Neutrophil (primary cell): ENCODE data around the gene OR56B1.

ENCODE experiments used
- H3K27ac ChIP-seq: fragments of 200-600 bp; sonication (generic); 2 replicates; pipeline ENCODE4 v1.5.1; 2016; ENCODE audit warnings: mild to moderate bottlenecking, moderate library complexity
- H3K27me3 ChIP-seq: fragments of 200-600 bp; sonication (generic); 2 replicates; pipeline ENCODE4 v1.6.0; 2016; ENCODE audit warnings: mild to moderate bottlenecking
- H3K36me3 ChIP-seq: fragments of 200-600 bp; sonication (generic); 2 replicates; pipeline ENCODE4 v1.5.1; 2017
- H3K4me1 ChIP-seq, 2 experiments: fragments of 200-600 bp in 1 of 2; sonication (generic) in 1 of 2; 1 replicate in 1 of 2; 2 replicates in 1 of 2; pipeline versions ENCODE4 v1.5.1 to v1.6.1; 2013 to 2016; ENCODE audit warnings: low read depth in 1 of 2, low read length in 1 of 2, mild to moderate bottlenecking in 1 of 2, moderate library complexity in 1 of 2; ENCODE audit not compliant: control insufficient read depth in 1 of 2, insufficient read depth in 1 of 2
- H3K4me3 ChIP-seq, 2 experiments: fragments of 200-600 bp in 1 of 2; sonication (generic) in 1 of 2; 1 replicate in 1 of 2; 2 replicates in 1 of 2; pipeline ENCODE4 v1.5.1; 2013 to 2016; ENCODE audit warnings: low read depth in 1 of 2, low read length in 1 of 2, mild to moderate bottlenecking in 1 of 2, moderate library complexity in 1 of 2
- H3K9me3 ChIP-seq: fragments of 200-600 bp; sonication (generic); 2 replicates; pipeline ENCODE4 v1.5.1; 2016
- CTCF ChIP-seq: fragments of 200-600 bp; sonication (generic); IDR thresholded peaks from 2 replicates; pipeline ENCODE4 v1.5.1; 2016; ENCODE audit warnings: antibody characterized with exemption

OR56B1 gene

GRCh38 chr11:5753943-5754342 lies 17.7 kb downstream of the OR56B1 start, which contains the start of gene OR52N4:
Gene OR52N4, plus strand, starts transcription at chr11:5754243. Its CDS starts 498 bp downstream, at chr11:5754741.
- Histone ChIP-seq H3K4me1 (no peaks in the 10 kb centered on the region), H3K9me3 (no peaks in the 10 kb centered on the region), H3K27ac (no peak within 1 kb of the TSS), H3K36me3 (no peaks in the 10 kb centered on the region), H3K4me3 (no peak within 1 kb of the TSS), H3K27me3 (no peaks in the 10 kb centered on the region)
- TF ChIP-seq CTCF: no peak

GRCh38 chr11:5767056-5767455 lies 30.8 kb downstream of the OR56B1 start:
- Histone ChIP-seq H3K4me1 (no peaks in the 10 kb centered on the region), H3K27ac (no peak overlapping the region), H3K9me3 (no peaks in the 10 kb centered on the region), H3K36me3 (no peaks in the 10 kb centered on the region), H3K4me3 (no peak overlapping the region), H3K27me3 (no peaks in the 10 kb centered on the region)
- TF ChIP-seq CTCF: no peak

- H3K27ac ChIP-seq: no peak within 1 kb of the TSS
- no peaks in the 10 kb centered on the region for H3K4me1 ChIP-seq
- no peak within 1 kb of the TSS for H3K4me3 ChIP-seq
- TF ChIP-seq CTCF: no peak
- H3K9me3 ChIP-seq: no peaks in the 10 kb centered on the region
- no peaks in the 10 kb centered on the region for H3K36me3 ChIP-seq
- no peaks in the 10 kb centered on the region for H3K27me3 ChIP-seq
These were observed 47.0 kb downstream of the OR56B1 start, which contains the start of gene OR52N5 for GRCh38 chr11:5783255-5783654. Gene OR52N5, minus strand, starts transcription at chr11:5783355. Its CDS starts 4,721 bp downstream, at chr11:5778634.
